Measurements from ENCODE around the gene NAA30. TPM values are rescaled to one million over a fixed set of nuclear protein-coding genes. Genes with fewer than 3 reads are reported as not detected.

NAA30 gene
- polyA plus RNA-seq, 3 donors, result 2.6 to 5.5 (median 2.9) TPM

DNA sequence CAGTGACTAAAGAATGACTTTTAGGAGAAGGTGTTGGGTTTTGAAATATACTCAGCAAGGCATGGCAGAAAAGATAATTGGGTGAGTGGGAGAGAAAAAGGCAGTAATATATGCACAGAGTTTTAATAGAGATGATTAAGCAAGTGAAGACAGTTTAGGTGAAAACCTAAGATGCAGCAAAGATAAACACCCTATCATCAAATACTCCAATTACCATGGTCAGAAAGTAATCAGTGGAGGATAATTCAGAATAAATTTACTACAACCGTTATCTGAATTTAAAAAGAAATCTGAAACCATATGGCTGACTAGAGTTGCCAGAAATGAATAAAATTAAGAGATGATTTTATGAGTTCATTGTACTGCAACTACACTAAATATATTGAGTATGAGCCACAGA, 26.8 kb downstream of the NAA30 start:
- no peak overlapping the region for H3K4me2 ChIP-seq (replicated peaks; ENCODE audit: extremely low read depth, low read length, poor library complexity, severe bottlenecking)
- H3K9me3 ChIP-seq (replicated peaks in 1 of 2; ENCODE audit: control insufficient read depth in 1 of 2, insufficient read depth in 1 of 2, low read length in 2 of 2), result no peaks in the 10 kb centered on the region
- no CpG with 5 or more reads among the region's 1 CpG for WGBS (ENCODE audit: insufficient coverage)
- H3K36me3 ChIP-seq (replicated peaks in 1 of 2; ENCODE audit: control insufficient read depth in 1 of 2, insufficient read depth in 2 of 2, low read length in 2 of 2), result no peaks in the 10 kb centered on the region
- H3K27me3 ChIP-seq (ENCODE audit: control insufficient read depth in 2 of 2, insufficient read depth in 2 of 2, low read length in 2 of 2), result no peaks in the 10 kb centered on the region
- H4K20me1 ChIP-seq (ENCODE audit: insufficient read depth, low read length), result no peaks in the 10 kb centered on the region
- no peak overlapping the region for H2AFZ ChIP-seq (ENCODE audit: insufficient read depth, low read depth, low read length, poor library complexity, severe bottlenecking)
- no peak for TF ChIP-seq CTCF (IDR thresholded peaks at IDR 0.05)
- H3K4me3 ChIP-seq (replicated peaks in 1 of 3; ENCODE audit: low read depth in 2 of 3, low read length in 3 of 3), result no peak overlapping the region
- intact Hi-C loops (cut with micrococcal nuclease), result no loop called here
- H3K4me1 ChIP-seq (ENCODE audit: control insufficient read depth in 1 of 2, insufficient read depth in 2 of 2, low read length in 2 of 2), result no peaks in the 10 kb centered on the region
- no peak overlapping the region for H3K9ac ChIP-seq (ENCODE audit: insufficient read depth, low read length, poor library complexity, severe bottlenecking)
- Mint-ChIP-seq H3K27me3 (ENCODE audit: low read depth in 3 of 3) (peaks cover 0 to 2% (median 2%) of the 10 kb centered on the region in 3 donors), H3K36me3 (peaks cover under 1 to 1% of the 10 kb centered on the region in 2 donors), H3K9me3 (no peaks in the 10 kb centered on the region), H3K4me1 (no peaks in the 10 kb centered on the region), H3K27ac (no peak overlapping the region), H3K4me3 (no peak overlapping the region)
- no peaks in the 10 kb centered on the region for H3K79me2 ChIP-seq (ENCODE audit: insufficient read depth, low read length)
- no peak for DNase-seq
- no peak overlapping the region for H3K27ac ChIP-seq (ENCODE audit: low read depth in 1 of 2, low read length in 2 of 2)

- DNase-seq, result no peak
- no peak overlapping the region for H3K9ac ChIP-seq (ENCODE audit: insufficient read depth, low read length, poor library complexity, severe bottlenecking)
- no peak overlapping the region for H3K27ac ChIP-seq (ENCODE audit: low read depth in 1 of 2, low read length in 2 of 2)
- H3K36me3 ChIP-seq (replicated peaks in 1 of 2; ENCODE audit: control insufficient read depth in 1 of 2, insufficient read depth in 2 of 2, low read length in 2 of 2), result no peaks in the 10 kb centered on the region
- Mint-ChIP-seq H3K9me3 (no peaks in the 10 kb centered on the region), H3K36me3 (no peaks in the 10 kb centered on the region), H3K4me1 (no peaks in the 10 kb centered on the region), H3K4me3 (no peak overlapping the region), H3K27me3 (ENCODE audit: low read depth in 3 of 3) (peaks cover 0 to 2% (median 2%) of the 10 kb centered on the region in 3 donors), H3K27ac (no peak overlapping the region)
- H3K79me2 ChIP-seq (ENCODE audit: insufficient read depth, low read length), result no peaks in the 10 kb centered on the region
- TF ChIP-seq CTCF (IDR thresholded peaks at IDR 0.05), result no peak
- H3K9me3 ChIP-seq (replicated peaks in 1 of 2; ENCODE audit: control insufficient read depth in 1 of 2, insufficient read depth in 1 of 2, low read length in 2 of 2), result no peaks in the 10 kb centered on the region
- WGBS (ENCODE audit: insufficient coverage), result 100% methylated on average over 1 of the region's 4 CpGs
- H2AFZ ChIP-seq (ENCODE audit: insufficient read depth, low read depth, low read length, poor library complexity, severe bottlenecking), result no peak overlapping the region
- no peak overlapping the region for H3K4me2 ChIP-seq (replicated peaks; ENCODE audit: extremely low read depth, low read length, poor library complexity, severe bottlenecking)
- intact Hi-C loops (cut with micrococcal nuclease), result no loop called here
- no peaks in the 10 kb centered on the region for H3K4me1 ChIP-seq (ENCODE audit: control insufficient read depth in 1 of 2, insufficient read depth in 2 of 2, low read length in 2 of 2)
- no peak overlapping the region for H3K4me3 ChIP-seq (replicated peaks in 1 of 3; ENCODE audit: low read depth in 2 of 3, low read length in 3 of 3)
- H3K27me3 ChIP-seq (ENCODE audit: control insufficient read depth in 2 of 2, insufficient read depth in 2 of 2, low read length in 2 of 2), result no peaks in the 10 kb centered on the region
- no peaks in the 10 kb centered on the region for H4K20me1 ChIP-seq (ENCODE audit: insufficient read depth, low read length)
Observed at GRCh38 chr14:57418999-57419398, 28.6 kb downstream of the NAA30 start.

Data from CD14-positive monocyte (primary cell).